HepG2 (cell line): ENCODE data around the gene TARDBP. TPM values are rescaled to one million over a fixed set of nuclear protein-coding genes. Genes with fewer than 3 reads are reported as not detected.
"Not testable (repeated sequence)": the region's sequence is repeated elsewhere in the genome, so short reads cannot be mapped to it uniquely, and the experiment has no call there.

Source experiments
- ATAC-seq: fragments of 200-7000 bp; cut with Tn5 transposase; 3 replicates; pipeline ENCODE4 v1.9.1; 2020; ENCODE audit warnings: mild to moderate bottlenecking, moderate library complexity
- BruUV-seq: library from RNA; stranded (reverse); fragments of 400-500 nt; replicated peaks from 2 replicates; lab custom pipeline; 2021; lab: Mats Ljungman, UMichigan
- CTCF ChIA-PET: fragments of 300-600 bp; formaldehyde crosslinking; extraction: SDS; loops from one replicate; lab custom pipeline; 2021; ENCODE audit warnings: low total read pairs, inconsistent platforms, low intra/inter-chr PET ratio; lab: Yijun Ruan, JAX
- POLR2A ChIA-PET: fragments of 350-600 bp; sonication (Branson Sonifier 250); formaldehyde crosslinking; loops from one replicate; lab custom pipeline; 2020; ENCODE audit warnings: antibody characterized with exemption, inconsistent platforms; lab: Yijun Ruan, JAX
- DNase-seq: peaks from one replicate; pipeline ENCODE4 v3.0.0-alpha.2; 2015; ENCODE audit warnings: low spot score
- FAIRE-seq: peaks from 3 replicates; lab custom pipeline; 2011; peaks lifted over from hg19 to GRCh38; lab: Jason Lieb, UNC
- H2AFZ ChIP-seq: one replicate; pipeline ENCODE4 v1.6.1; 2011; ENCODE audit warnings: low read length, inconsistent platforms
- H3K27ac ChIP-seq: fragments of 300-600 bp; 3 replicates; pipeline ENCODE4 v1.8.0; 2011; ENCODE audit warnings: mixed run types, mild to moderate bottlenecking, mixed read lengths, low read length, inconsistent platforms; ENCODE audit not compliant: insufficient read depth; ENCODE audit errors: extremely low read length
- H3K27me3 ChIP-seq, 2 experiments: fragments of 200-600 bp in 1 of 2; 2 replicates in 1 of 2; 3 replicates in 1 of 2; pipeline versions ENCODE4 v1.6.0 to v1.8.0; 2011; ENCODE audit warnings: low read length in 2 of 2, mild to moderate bottlenecking in 2 of 2, moderate library complexity in 2 of 2, inconsistent platforms in 1 of 2; ENCODE audit not compliant: insufficient read depth in 2 of 2, control insufficient read depth in 1 of 2
- H3K36me3 ChIP-seq, 2 experiments: fragments of 200-600 bp in 1 of 2; replicated peaks in 1 of 2; 2 replicates in 1 of 2; 3 replicates in 1 of 2; pipeline versions ENCODE4 v1.5.1 to v1.8.0; 2011; ENCODE audit warnings: low read length in 2 of 2, inconsistent platforms in 1 of 2; ENCODE audit not compliant: insufficient read depth in 2 of 2, control insufficient read depth in 1 of 2
- H3K4me1 ChIP-seq: 2 replicates; pipeline ENCODE4 v1.5.1; 2012; ENCODE audit warnings: low read length, inconsistent platforms; ENCODE audit not compliant: insufficient read depth
- H3K4me2 ChIP-seq: 2 replicates; pipeline ENCODE4 v1.6.0; 2011; ENCODE audit warnings: low read depth, low read length, inconsistent platforms
- H3K4me3 ChIP-seq, 3 experiments: fragments of 200-600 bp in 1 of 3; sonication (generic), shearing (Covaris generic) in 1 of 3; replicated peaks in 1 of 3; 2 replicates each; pipeline ENCODE4 v1.5.1; 2011 to 2016; ENCODE audit warnings: low read length in 3 of 3, inconsistent platforms in 2 of 3, low read depth in 2 of 3, mild to moderate bottlenecking in 2 of 3, control low read depth in 1 of 3, mixed read lengths in 1 of 3; ENCODE audit not compliant: insufficient read depth in 1 of 3
- H3K79me2 ChIP-seq: one replicate; pipeline ENCODE4 v1.6.1; 2011; ENCODE audit warnings: low read length, inconsistent platforms; ENCODE audit not compliant: insufficient read depth
- H3K9ac ChIP-seq: 2 replicates; pipeline ENCODE4 v1.6.0; 2011; ENCODE audit warnings: mild to moderate bottlenecking, low read depth, low read length, inconsistent platforms; ENCODE audit not compliant: insufficient read depth
- H3K9me3 ChIP-seq: 2 replicates; pipeline ENCODE4 v1.5.1; 2012; ENCODE audit warnings: mild to moderate bottlenecking, low read length
- H4K20me1 ChIP-seq: 2 replicates; pipeline ENCODE4 v1.6.0; 2011; ENCODE audit warnings: inconsistent platforms, mild to moderate bottlenecking, low read length, moderate library complexity; ENCODE audit not compliant: insufficient read depth
- HOXA3 ChIP-seq: sonication (generic); formaldehyde crosslinking; IDR thresholded peaks from 2 replicates; pipeline ENCODE4 v1.5.0; 2020; ENCODE audit warnings: missing genetic modification reagents
- ZBTB33 ChIP-seq: sonication (generic); formaldehyde crosslinking; IDR thresholded peaks from 2 replicates; pipeline ENCODE4 v1.4.0; 2020; ENCODE audit warnings: missing genetic modification reagents
- ZBTB38 ChIP-seq: sonication (generic); formaldehyde crosslinking; IDR thresholded peaks from 2 replicates; pipeline ENCODE4 v1.5.1; 2020; ENCODE audit warnings: mild to moderate bottlenecking, missing genetic modification reagents
- ZNF574 ChIP-seq: sonication (generic); formaldehyde crosslinking; IDR thresholded peaks from 2 replicates; pipeline ENCODE4 v1.4.0; 2020; ENCODE audit warnings: missing genetic modification reagents
- WGBS: methylation state at CpG from one replicate; pipeline ENCODE4 v1.1.6; 2017; ENCODE audit warnings: low lambda C conversion rate; 5-methylcytosine and 5-hydroxymethylcytosine counted together
- in situ Hi-C: cut with HindIII; loops from 2 replicates; pipeline ENCODE4 v1.10.0; 2017; ENCODE audit warnings: low pct_unique_long_range_greater_than_20kb; ENCODE audit not compliant: extremely low pct_ligation_motif_present
- intact Hi-C: fragments of 100-400 bp; cut with micrococcal nuclease; formaldehyde crosslinking; loops from one replicate; pipeline ENCODE4 v1.10.0; 2022; ENCODE audit not compliant: unreplicated experiment
- polyA plus RNA-seq, 8 experiments: library from polyadenylated mRNA; depleted of rRNA in 3 of 8; stranded (reverse) in 7 of 8; unstranded in 1 of 8; fragments of >200 nt; fragmentation: Illumina TruSeq in 4 of 8; extraction: Trizol in 4 of 8; gene quantifications; 2 replicates each; pipeline versions ENCODE4 v1.2.1 to v1.2.3, GENCODE V29; 2011 to 2016; ENCODE audit warnings: low read depth in 4 of 8, missing spikeins in 1 of 8, mixed read lengths in 1 of 8; ENCODE audit not compliant: insufficient read depth in 1 of 8
- total RNA-seq, 5 experiments: library from RNA; depleted of rRNA; stranded (reverse); fragments of >200 nt; fragmentation: Illumina TruSeq; extraction: Trizol; gene quantifications; 2 replicates each; pipeline ENCODE4 v1.2.3, GENCODE V29; 2016; ENCODE audit warnings: low read depth in 1 of 5

TARDBP gene
- total and polyA plus RNA-seq, 2 of the 13 experiments (the other 11 are each of a cell fraction or from before 2014, with no cell fraction given), result 62.4 to 93.0 TPM

GRCh38 chr1:11063937-11064537, 51.6 kb downstream of the TARDBP start:
- BruUV-seq, H3K4me2 ChIP-seq, CTCF ChIA-PET, H3K27ac ChIP-seq, H3K9ac ChIP-seq, H3K9me3 ChIP-seq, H4K20me1 ChIP-seq, intact Hi-C loops, H3K79me2 ChIP-seq, ATAC-seq, FAIRE-seq, H3K4me3 ChIP-seq, DNase-seq, H2AFZ ChIP-seq, H3K27me3 ChIP-seq, in situ Hi-C loops: not testable (repeated sequence)
- Histone ChIP-seq H3K36me3 (peaks cover 18 to 47% of the 10 kb centered on the region in 2 experiments; a peak in 4 of 5 replicates), H3K4me1 (peaks cover 18% of the 10 kb centered on the region)
- peak; percentile 92 for TF ChIP-seq ZBTB33 (CRISPR knock-in tag)
- 0 out of 2 replicates have a peak, but pooled peaks have one; percentile 34 for TF ChIP-seq ZBTB38 (CRISPR knock-in tag)
- TF ChIP-seq HOXA3, result peak; percentile 25; the same call in 1 of the 2 replicates
- peak; percentile 92 for TF ChIP-seq ZNF574
- 96% methylated on average over 15 of the region's 18 CpGs for WGBS
- POLR2A ChIA-PET, result interaction anchor here (2.6 kb wide), 1 partner anchor 26 kb away, joined by 9 read pairs; no protein-coding TSS in a partner anchor
